Activated CD8-positive, alpha-beta T cell treated with anti-CD3 and anti-CD28 coated beads for 36 hours (primary cell): ENCODE results near the gene MANEA. TPM values are rescaled to one million over a fixed set of nuclear protein-coding genes. Genes with fewer than 3 reads are reported as not detected.

Source experiments
- ATAC-seq: fragments of 200-7000 bp; cut with Tn5 transposase; one replicate; pipeline ENCODE4 v1.10.0; 2021; ENCODE audit warnings: mild to moderate bottlenecking, moderate library complexity
- CTCF ChIA-PET: fragments of 350-600 bp; sonication (Branson Sonifier 250); formaldehyde crosslinking; loops from one replicate; lab custom pipeline; 2021; ENCODE audit warnings: antibody characterized with exemption; lab: Charles Lee
- POLR2A ChIA-PET: fragments of 350-600 bp; sonication (Branson Sonifier 250); formaldehyde crosslinking; loops from one replicate; lab custom pipeline; 2021; ENCODE audit warnings: antibody characterized with exemption; lab: Charles Lee
- DNase-seq: peaks from one replicate; pipeline ENCODE4 v3.0.0-alpha.2; 2020
- H3K27ac Mint-ChIP-seq: one replicate; pipeline ENCODE4 v1.8.0; 2021; ENCODE audit warnings: mild to moderate bottlenecking, mixed read lengths
- H3K27me3 Mint-ChIP-seq: one replicate; pipeline ENCODE4 v1.8.0; 2021; ENCODE audit warnings: mixed read lengths
- H3K36me3 Mint-ChIP-seq: one replicate; pipeline ENCODE4 v1.8.0; 2021; ENCODE audit warnings: low read depth, mixed read lengths
- H3K4me1 Mint-ChIP-seq: one replicate; pipeline ENCODE4 v1.8.0; 2021; ENCODE audit warnings: low read depth, mixed read lengths
- H3K4me3 Mint-ChIP-seq: one replicate; pipeline ENCODE4 v1.8.0; 2021; ENCODE audit warnings: mild to moderate bottlenecking, moderate library complexity, mixed read lengths
- H3K9me3 Mint-ChIP-seq: one replicate; pipeline ENCODE4 v1.8.0; 2021; ENCODE audit warnings: mixed read lengths
- intact Hi-C: fragments of 100-400 bp; cut with micrococcal nuclease; formaldehyde crosslinking; loops from one replicate; pipeline ENCODE4 v1.10.0; 2022
- total RNA-seq, 2 experiments: library from RNA; stranded (reverse); gene quantifications; one replicate each; pipeline ENCODE4 v1.2.3, GENCODE V29; 2021
- TF ChIP-seq, protein P1 (sequence below): fragments of 200-600 bp; IDR thresholded peaks from one replicate; pipeline ENCODE4 v1.8.0; 2022; ENCODE audit warnings: antibody characterized with exemption, mild to moderate bottlenecking

Gene MANEA
- total RNA-seq, 2 experiments from 2014 or later, result 15.6 to 16.1 TPM

DNA sequence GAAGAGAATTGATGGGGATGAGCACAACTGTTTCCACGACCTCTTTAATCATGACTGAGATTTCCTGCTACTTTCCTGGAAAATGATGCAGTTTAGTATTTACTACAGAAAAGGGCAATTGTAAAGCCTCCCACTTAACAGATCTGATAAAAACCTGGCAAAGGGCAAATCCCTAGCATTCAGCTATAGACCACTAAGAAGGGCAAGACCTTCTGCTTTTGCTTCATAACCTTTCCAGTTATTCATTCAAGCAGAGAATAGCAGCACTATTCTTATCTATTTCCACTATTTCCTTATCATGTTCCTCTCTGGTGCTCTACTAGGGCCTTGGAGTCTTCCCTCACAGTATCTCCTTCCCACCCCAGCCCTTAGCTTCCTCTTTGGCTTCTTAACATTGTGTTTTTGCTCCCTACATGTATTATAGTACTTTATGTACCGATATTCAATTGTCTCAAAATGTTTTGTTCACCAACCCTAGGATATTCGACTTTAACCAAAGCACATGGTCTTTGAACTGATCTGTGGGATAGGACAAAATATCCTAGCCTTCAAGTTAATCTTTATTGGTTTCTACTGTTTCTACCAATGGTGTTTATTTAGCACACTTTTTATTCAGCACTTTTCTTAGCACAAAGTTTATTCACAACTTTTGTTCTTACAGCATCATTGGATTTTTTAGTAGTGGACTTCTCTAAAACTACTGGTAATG, 32.7 kb upstream of the MANEA start:
- no peaks in the 10 kb centered on the region for H3K9me3 Mint-ChIP-seq
- no peak for ATAC-seq
- CTCF ChIA-PET, result no interaction called here

DNA sequence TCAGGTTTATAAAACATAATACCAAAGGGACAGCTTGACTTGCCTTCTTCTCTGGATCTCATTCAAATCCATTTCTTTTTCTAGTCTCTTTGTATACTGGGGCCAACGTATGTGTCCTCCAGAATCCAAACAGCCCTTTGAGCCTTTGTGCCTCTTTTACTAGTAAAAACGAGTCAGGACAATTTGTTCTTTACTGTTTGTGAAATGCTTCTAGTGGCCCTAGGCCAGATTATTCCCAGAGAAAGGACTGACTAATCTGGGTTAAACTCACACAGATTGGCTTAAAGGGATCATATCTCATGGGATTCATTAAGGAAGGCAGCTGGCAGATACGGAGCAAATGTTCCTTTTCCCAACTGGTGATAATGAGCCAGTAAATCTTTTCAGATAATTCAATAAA, 32.1 kb upstream of the MANEA start:
- TF ChIP-seq, protein P1, sequence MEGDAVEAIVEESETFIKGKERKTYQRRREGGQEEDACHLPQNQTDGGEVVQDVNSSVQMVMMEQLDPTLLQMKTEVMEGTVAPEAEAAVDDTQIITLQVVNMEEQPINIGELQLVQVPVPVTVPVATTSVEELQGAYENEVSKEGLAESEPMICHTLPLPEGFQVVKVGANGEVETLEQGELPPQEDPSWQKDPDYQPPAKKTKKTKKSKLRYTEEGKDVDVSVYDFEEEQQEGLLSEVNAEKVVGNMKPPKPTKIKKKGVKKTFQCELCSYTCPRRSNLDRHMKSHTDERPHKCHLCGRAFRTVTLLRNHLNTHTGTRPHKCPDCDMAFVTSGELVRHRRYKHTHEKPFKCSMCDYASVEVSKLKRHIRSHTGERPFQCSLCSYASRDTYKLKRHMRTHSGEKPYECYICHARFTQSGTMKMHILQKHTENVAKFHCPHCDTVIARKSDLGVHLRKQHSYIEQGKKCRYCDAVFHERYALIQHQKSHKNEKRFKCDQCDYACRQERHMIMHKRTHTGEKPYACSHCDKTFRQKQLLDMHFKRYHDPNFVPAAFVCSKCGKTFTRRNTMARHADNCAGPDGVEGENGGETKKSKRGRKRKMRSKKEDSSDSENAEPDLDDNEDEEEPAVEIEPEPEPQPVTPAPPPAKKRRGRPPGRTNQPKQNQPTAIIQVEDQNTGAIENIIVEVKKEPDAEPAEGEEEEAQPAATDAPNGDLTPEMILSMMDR, result no peak
- CTCF ChIA-PET, result no interaction called here
- H3K4me1 Mint-ChIP-seq, result no peaks in the 10 kb centered on the region

More for the DNA sequence above, 32.7 kb upstream of the MANEA start:
- Mint-ChIP-seq H3K27ac (no peak overlapping the region), H3K4me1 (no peaks in the 10 kb centered on the region), H3K4me3 (no peak overlapping the region), H3K27me3 (peaks cover 7% of the 10 kb centered on the region), H3K36me3 (no peaks in the 10 kb centered on the region)
- intact Hi-C loops, result no loop called here
- DNase-seq, result no peak
- TF ChIP-seq, protein P1, result no peak
- POLR2A ChIA-PET, result no interaction called here

DNA sequence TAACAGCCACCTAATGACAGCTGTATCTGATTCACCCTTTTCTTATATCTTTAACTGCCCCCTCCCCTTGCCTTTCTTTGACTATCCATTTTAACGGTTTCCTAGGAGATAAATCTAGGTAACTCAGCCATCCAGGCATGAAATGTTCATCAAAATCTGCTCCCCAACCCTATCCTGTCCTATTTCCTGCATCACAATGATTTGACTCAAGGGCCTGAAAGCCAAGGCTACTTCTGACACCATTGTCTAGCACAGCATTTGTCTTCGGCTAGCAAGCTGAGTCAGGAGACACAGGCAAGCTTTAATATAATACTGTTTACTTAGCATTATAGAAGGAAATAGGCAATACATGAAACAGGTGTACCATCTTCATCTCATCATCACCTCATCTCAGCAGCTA, 31.6 kb upstream of the MANEA start:
- H3K4me3 Mint-ChIP-seq, result no peak overlapping the region
- TF ChIP-seq, protein P1, result no peak
- H3K27me3 Mint-ChIP-seq, result peaks cover 7% of the 10 kb centered on the region
- no peaks in the 10 kb centered on the region for H3K36me3 Mint-ChIP-seq
- intact Hi-C loops, result no loop called here
- DNase-seq (no peak), ATAC-seq (no peak)
- no peaks in the 10 kb centered on the region for H3K9me3 Mint-ChIP-seq
- no peak overlapping the region for H3K27ac Mint-ChIP-seq
- H3K4me1 Mint-ChIP-seq, result no peaks in the 10 kb centered on the region
- ChIA-PET CTCF (no interaction called here), POLR2A (no interaction called here)

More for the DNA sequence above, 32.1 kb upstream of the MANEA start:
- Mint-ChIP-seq H3K27ac (no peak overlapping the region), H3K36me3 (no peaks in the 10 kb centered on the region), H3K9me3 (no peaks in the 10 kb centered on the region), H3K4me3 (no peak overlapping the region), H3K27me3 (peaks cover 7% of the 10 kb centered on the region)
- intact Hi-C loops, result no loop called here
- no peak for DNase-seq
- POLR2A ChIA-PET, result no interaction called here
- no peak for ATAC-seq

DNA sequence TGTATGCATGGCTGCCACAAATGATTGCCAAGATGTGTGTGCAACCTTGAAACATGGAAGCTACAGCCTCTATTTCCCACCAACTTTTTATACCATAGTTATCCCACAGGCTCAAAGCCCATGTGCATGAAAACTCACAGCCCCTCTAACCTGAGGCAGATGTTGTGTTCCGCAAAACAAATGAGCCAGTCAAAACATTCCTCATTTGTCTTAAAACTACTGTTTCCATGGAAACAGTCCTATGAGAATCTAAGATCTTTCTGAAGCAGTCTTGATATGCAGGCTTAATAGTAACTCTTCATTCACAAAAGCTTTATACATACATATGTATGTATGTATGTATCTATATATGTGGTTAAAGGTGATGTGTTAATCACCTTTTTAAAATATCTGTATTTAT, 31.2 kb upstream of the MANEA start:
- ATAC-seq (no peak), DNase-seq (no peak)
- POLR2A ChIA-PET, result no interaction called here
- H3K9me3 Mint-ChIP-seq, result no peaks in the 10 kb centered on the region
- intact Hi-C loops, result no loop called here
- H3K36me3 Mint-ChIP-seq, result no peaks in the 10 kb centered on the region
- TF ChIP-seq, protein P1, result no peak
- no peaks in the 10 kb centered on the region for H3K4me1 Mint-ChIP-seq
- H3K27me3 Mint-ChIP-seq, result peaks cover 7% of the 10 kb centered on the region
- H3K27ac Mint-ChIP-seq, result no peak overlapping the region
- H3K4me3 Mint-ChIP-seq, result no peak overlapping the region
- CTCF ChIA-PET, result no interaction called here

DNA sequence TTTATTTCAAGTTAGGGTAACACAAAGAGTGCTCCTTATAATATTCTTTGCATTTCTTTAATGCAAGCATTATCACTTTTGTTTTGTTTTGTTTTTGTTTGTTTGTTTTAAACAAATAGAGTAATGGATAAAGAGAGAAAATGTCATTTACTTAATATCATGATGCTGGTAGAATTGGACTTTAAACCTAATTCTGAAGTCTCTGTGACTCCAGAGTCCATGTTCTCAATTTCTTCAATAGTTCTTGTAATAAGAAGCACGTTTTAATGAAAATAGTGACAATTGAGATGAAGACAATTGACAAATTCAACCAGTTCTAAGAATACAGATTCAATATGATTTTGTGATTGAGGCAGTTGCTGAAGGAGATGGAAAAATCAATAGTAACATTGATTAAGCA, 30.3 kb upstream of the MANEA start:
- intact Hi-C loops, result no loop called here
- POLR2A ChIA-PET, result no interaction called here
- TF ChIP-seq, protein P1, result no peak
- H3K4me3 Mint-ChIP-seq, result no peak overlapping the region
- H3K27me3 Mint-ChIP-seq, result peaks cover 6% of the 10 kb centered on the region
- ATAC-seq (no peak), DNase-seq (no peak)
- H3K4me1 Mint-ChIP-seq, result no peaks in the 10 kb centered on the region
- CTCF ChIA-PET, result no interaction called here
- no peaks in the 10 kb centered on the region for H3K36me3 Mint-ChIP-seq
- no peak overlapping the region for H3K27ac Mint-ChIP-seq
- no peaks in the 10 kb centered on the region for H3K9me3 Mint-ChIP-seq
